Neural progenitor cell (in vitro differentiated cells): ENCODE data around the gene MORC4.

Experiments
- EZH2phosphoT487 ChIP-seq: fragments of 200-600 bp; sonication (generic); IDR thresholded peaks from 2 replicates; pipeline ENCODE4 v1.6.1; 2017; ENCODE audit warnings: antibody characterized with exemption
- TF ChIP-seq, protein P1 (sequence below): fragments of 200-600 bp; sonication (generic); IDR thresholded peaks from 2 replicates; pipeline ENCODE4 v1.5.1; 2017; ENCODE audit warnings: antibody characterized with exemption, mild to moderate bottlenecking

DNA sequence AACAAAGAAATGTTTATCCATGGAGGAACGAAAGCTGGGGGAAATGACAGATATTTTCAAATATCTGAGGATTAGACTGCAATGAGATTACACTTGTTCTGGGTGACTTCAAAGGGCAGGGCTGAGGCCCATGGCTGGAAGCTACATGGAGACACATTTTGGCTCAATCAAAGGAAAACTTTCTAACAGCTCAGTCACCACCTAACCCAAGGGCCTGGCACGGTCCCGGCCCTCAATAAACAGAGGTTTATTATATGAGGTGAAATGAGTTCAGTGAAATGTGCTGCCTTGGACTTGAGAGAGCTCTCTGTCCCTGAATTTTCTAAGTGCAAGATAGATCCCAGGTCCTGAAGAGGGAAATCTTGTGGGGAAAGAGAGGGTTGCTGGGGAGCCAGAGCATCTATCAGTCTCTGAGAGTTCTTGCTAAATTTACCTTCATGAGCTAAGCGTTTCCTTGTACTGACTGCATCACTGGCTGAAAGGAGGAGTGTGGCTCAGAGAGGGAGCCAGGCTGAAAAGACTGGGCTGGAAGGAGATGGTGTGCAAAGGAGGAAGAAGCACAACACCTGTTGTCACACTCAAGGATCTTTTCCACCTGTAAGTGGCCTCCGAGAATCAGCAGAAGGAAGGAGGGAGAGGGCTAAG lies 94.8 kb downstream of the MORC4 start:
- TF ChIP-seq EZH2phosphoT487, result no peak
- TF ChIP-seq, protein P1, sequence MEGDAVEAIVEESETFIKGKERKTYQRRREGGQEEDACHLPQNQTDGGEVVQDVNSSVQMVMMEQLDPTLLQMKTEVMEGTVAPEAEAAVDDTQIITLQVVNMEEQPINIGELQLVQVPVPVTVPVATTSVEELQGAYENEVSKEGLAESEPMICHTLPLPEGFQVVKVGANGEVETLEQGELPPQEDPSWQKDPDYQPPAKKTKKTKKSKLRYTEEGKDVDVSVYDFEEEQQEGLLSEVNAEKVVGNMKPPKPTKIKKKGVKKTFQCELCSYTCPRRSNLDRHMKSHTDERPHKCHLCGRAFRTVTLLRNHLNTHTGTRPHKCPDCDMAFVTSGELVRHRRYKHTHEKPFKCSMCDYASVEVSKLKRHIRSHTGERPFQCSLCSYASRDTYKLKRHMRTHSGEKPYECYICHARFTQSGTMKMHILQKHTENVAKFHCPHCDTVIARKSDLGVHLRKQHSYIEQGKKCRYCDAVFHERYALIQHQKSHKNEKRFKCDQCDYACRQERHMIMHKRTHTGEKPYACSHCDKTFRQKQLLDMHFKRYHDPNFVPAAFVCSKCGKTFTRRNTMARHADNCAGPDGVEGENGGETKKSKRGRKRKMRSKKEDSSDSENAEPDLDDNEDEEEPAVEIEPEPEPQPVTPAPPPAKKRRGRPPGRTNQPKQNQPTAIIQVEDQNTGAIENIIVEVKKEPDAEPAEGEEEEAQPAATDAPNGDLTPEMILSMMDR, result no peak
